SK-N-SH (cell line): ENCODE results near the gene PHKG1. TPM values are rescaled to one million over a fixed set of nuclear protein-coding genes. Genes with fewer than 3 reads are reported as not detected.
A peak's percentile ranks its signal among the peaks of the same experiment; 100 is the strongest.

Experiments used
- CTCF ChIA-PET: fragments of 300-600, 350-600 bp; formaldehyde crosslinking; extraction: SDS; loops from one replicate; lab custom pipeline; 2021; lab: Yijun Ruan, JAX
- POLR2A ChIA-PET: fragments of 350-600 bp; sonication (Branson Sonifier 250); formaldehyde crosslinking; extraction: SDS; loops from one replicate; lab custom pipeline; 2020; ENCODE audit warnings: antibody characterized with exemption, inconsistent platforms; lab: Yijun Ruan, JAX
- DNase-seq: peaks from one replicate; pipeline ENCODE4 v3.0.0; 2012
- H2AFZ ChIP-seq: fragments of 200-600 bp; sonication (generic); 2 replicates; pipeline ENCODE4 v1.8.1; 2016; ENCODE audit warnings: antibody characterized with exemption, mild to moderate bottlenecking, low read depth
- H3F3A ChIP-seq: fragments of 200-600 bp; sonication (generic); replicated peaks from 2 replicates; pipeline ENCODE3; 2016; ENCODE audit warnings: antibody characterized with exemption, mild to moderate bottlenecking; ENCODE audit not compliant: insufficient read depth
- H3K27ac ChIP-seq, 2 experiments: fragments of 200-500 bp in 1 of 2; fragments of 200-600 bp in 1 of 2; sonication (Bioruptor generic) in 1 of 2; sonication (generic), shearing (Covaris generic) in 1 of 2; 2 replicates each; pipeline versions ENCODE4 v1.5.1 to v1.6.1; 2014 to 2016; ENCODE audit warnings: low read depth in 2 of 2, inconsistent platforms in 1 of 2, low read length in 1 of 2, mild to moderate bottlenecking in 1 of 2, mixed read lengths in 1 of 2
- H3K27me3 ChIP-seq: fragments of 200-600 bp; sonication (generic), shearing (Covaris generic); 2 replicates; pipeline ENCODE4 v1.6.1; 2016; ENCODE audit warnings: mixed run types; ENCODE audit not compliant: insufficient read depth
- H3K36me3 ChIP-seq, 2 experiments: fragments of 200-500 bp in 1 of 2; fragments of 200-600 bp in 1 of 2; sonication (Bioruptor generic) in 1 of 2; sonication (generic) in 1 of 2; replicated peaks in 1 of 2; 2 replicates each; pipeline versions ENCODE3 to v1.5.1; 2014 to 2016; ENCODE audit warnings: low read length in 1 of 2, mild to moderate bottlenecking in 1 of 2; ENCODE audit not compliant: insufficient read depth in 2 of 2, control insufficient read depth in 1 of 2
- H3K4me1 ChIP-seq, 2 experiments: fragments of 200-500 bp in 1 of 2; fragments of 200-600 bp in 1 of 2; sonication (Bioruptor generic) in 1 of 2; sonication (generic), shearing (Covaris generic) in 1 of 2; 2 replicates each; pipeline versions ENCODE4 v1.5.1 to v1.6.1; 2014 to 2016; ENCODE audit warnings: low read depth in 1 of 2, low read length in 1 of 2, mixed run types in 1 of 2; ENCODE audit not compliant: insufficient read depth in 2 of 2, control insufficient read depth in 1 of 2
- H3K4me2 ChIP-seq: fragments of 200-600 bp; sonication (generic), shearing (Covaris generic); 2 replicates; pipeline ENCODE4 v1.6.1; 2017; ENCODE audit warnings: mixed run types
- H3K4me3 ChIP-seq, 2 experiments: fragments of 200-500 bp in 1 of 2; fragments of 200-600 bp in 1 of 2; sonication (Bioruptor generic) in 1 of 2; sonication (generic), shearing (Covaris generic) in 1 of 2; 2 replicates each; pipeline versions ENCODE4 v1.5.1 to v1.8.1; 2014 to 2016; ENCODE audit warnings: low read depth in 2 of 2, inconsistent platforms in 1 of 2, low read length in 1 of 2, mild to moderate bottlenecking in 1 of 2, mixed read lengths in 1 of 2, moderate library complexity in 1 of 2
- H3K79me2 ChIP-seq: fragments of 200-600 bp; sonication (generic); 2 replicates; pipeline ENCODE4 v1.8.1; 2017; ENCODE audit warnings: mild to moderate bottlenecking; ENCODE audit not compliant: insufficient read depth
- H3K9ac ChIP-seq: fragments of 200-600 bp; sonication (generic); 2 replicates; pipeline ENCODE4 v1.6.1; 2017; ENCODE audit warnings: mixed run types
- H3K9me2 ChIP-seq: fragments of 200-600 bp; sonication (generic); 2 replicates; pipeline ENCODE4 v1.6.1; 2017; ENCODE audit warnings: mixed run types
- H3K9me3 ChIP-seq: fragments of 200-600 bp; sonication (generic); 2 replicates; pipeline ENCODE4 v1.6.1; 2017; ENCODE audit warnings: mixed run types, mild to moderate bottlenecking, moderate library complexity
- H4K20me1 ChIP-seq: fragments of 200-600 bp; sonication (generic); 2 replicates; pipeline ENCODE4 v1.6.1; 2017; ENCODE audit warnings: mild to moderate bottlenecking, mixed run types; ENCODE audit not compliant: insufficient read depth
- ELF1 ChIP-seq: IDR thresholded peaks from 2 replicates; pipeline ENCODE4 v1.4.0; 2012
- EP300 ChIP-seq, 2 experiments: IDR thresholded peaks; 2 replicates each; pipeline versions ENCODE4 v1.4.0 to v1.6.1; 2012; ENCODE audit warnings: borderline replicate concordance in 1 of 2, low read depth in 1 of 2, low read length in 1 of 2
- EZH2phosphoT487 ChIP-seq: fragments of 200-600 bp; sonication (generic); IDR thresholded peaks from 2 replicates; pipeline ENCODE4 v1.6.1; 2017; ENCODE audit warnings: low read depth, mixed run types, mild to moderate bottlenecking, antibody characterized with exemption, moderate library complexity, borderline replicate concordance
- FOXJ3 ChIP-seq: sonication (generic); formaldehyde crosslinking; IDR thresholded peaks from 2 replicates; pipeline ENCODE4 v1.5.1; 2020; ENCODE audit warnings: mild to moderate bottlenecking, missing genetic modification reagents
- FOXM1 ChIP-seq: IDR thresholded peaks from 2 replicates; pipeline ENCODE4 v1.4.0; 2012; ENCODE audit warnings: low read depth, mild to moderate bottlenecking
- GATA2 ChIP-seq: sonication (generic); formaldehyde crosslinking; IDR thresholded peaks from 2 replicates; pipeline ENCODE4 v1.5.0; 2020; ENCODE audit warnings: mild to moderate bottlenecking, missing genetic modification reagents
- MEF2A ChIP-seq: IDR thresholded peaks from 2 replicates; pipeline ENCODE4 v1.4.0; 2012; ENCODE audit warnings: low read depth, borderline replicate concordance
- MXI1 ChIP-seq: IDR thresholded peaks from 2 replicates; pipeline ENCODE4 v1.6.1; 2012; ENCODE audit warnings: mild to moderate bottlenecking, low read depth, low read length, improper control_type of control experiment
- NFIC ChIP-seq: IDR thresholded peaks from 2 replicates; pipeline ENCODE4 v1.4.0; 2012; ENCODE audit warnings: borderline replicate concordance
- POLR2AphosphoS5 ChIP-seq: IDR thresholded peaks from 2 replicates; pipeline ENCODE4 v1.6.1; 2012; ENCODE audit warnings: low read depth, low read length
- RAD21 ChIP-seq: IDR thresholded peaks from 2 replicates; pipeline ENCODE4 v1.6.1; 2012; ENCODE audit warnings: mild to moderate bottlenecking, low read length
- RFX5 ChIP-seq: IDR thresholded peaks from 2 replicates; pipeline ENCODE4 v1.6.1; 2012; ENCODE audit warnings: mild to moderate bottlenecking, improper control_type of control experiment, low read length
- SIN3A ChIP-seq: IDR thresholded peaks from 2 replicates; pipeline ENCODE4 v1.6.1; 2012; ENCODE audit warnings: low read depth, mild to moderate bottlenecking, low read length, moderate library complexity, borderline replicate concordance
- SMC3 ChIP-seq: IDR thresholded peaks from 2 replicates; pipeline ENCODE4 v1.6.1; 2012; ENCODE audit warnings: low read depth, low read length, improper control_type of control experiment
- TAF1 ChIP-seq: IDR thresholded peaks from 2 replicates; pipeline ENCODE4 v1.6.1; 2012; ENCODE audit warnings: low read depth, mild to moderate bottlenecking, low read length, moderate library complexity, borderline replicate concordance
- TCF12 ChIP-seq: IDR thresholded peaks from 2 replicates; pipeline ENCODE4 v1.4.0; 2012
- YY1 ChIP-seq: IDR thresholded peaks from 2 replicates; pipeline ENCODE4 v1.4.0; 2012; ENCODE audit warnings: low read depth, mild to moderate bottlenecking
- WGBS: methylation state at CpG from one replicate; pipeline ENCODE4 v1.1.6; 2017; ENCODE audit warnings: low lambda C conversion rate; 5-methylcytosine and 5-hydroxymethylcytosine counted together
- polyA plus RNA-seq, 3 experiments: library from polyadenylated mRNA; depleted of rRNA; stranded (reverse); fragments of >200 nt; gene quantifications; 2 replicates each; pipeline ENCODE4 v1.2.3, GENCODE V29; 2012
- TF ChIP-seq, protein P1 (sequence below): fragments of 200-600 bp; sonication (generic); IDR thresholded peaks from 2 replicates; pipeline ENCODE4 v1.6.1; 2017; ENCODE audit warnings: antibody characterized with exemption, mild to moderate bottlenecking, moderate library complexity
- TF ChIP-seq, protein P2 (sequence below): IDR thresholded peaks from 2 replicates; pipeline ENCODE4 v1.4.0; 2012; ENCODE audit warnings: low read depth
- TF ChIP-seq, protein P3 (sequence below): IDR thresholded peaks from 2 replicates; pipeline ENCODE4 v1.4.0; 2012; ENCODE audit warnings: low read depth, borderline replicate concordance
- TF ChIP-seq, protein P4 (sequence below): fragments of 150-350 bp; IDR thresholded peaks from 2 replicates; pipeline ENCODE4 v1.6.1; 2016; ENCODE audit warnings: mild to moderate bottlenecking, low read depth, low read length
- TF ChIP-seq, protein P5 (sequence below): IDR thresholded peaks from 2 replicates; pipeline ENCODE4 v1.6.1; 2012; ENCODE audit warnings: mild to moderate bottlenecking, low read depth, low read length, moderate library complexity

The PHKG1 gene
- polyA plus RNA-seq, 1 of the 3 experiments (the other 2 are of a cell fraction), result 2.5 TPM

DNA sequence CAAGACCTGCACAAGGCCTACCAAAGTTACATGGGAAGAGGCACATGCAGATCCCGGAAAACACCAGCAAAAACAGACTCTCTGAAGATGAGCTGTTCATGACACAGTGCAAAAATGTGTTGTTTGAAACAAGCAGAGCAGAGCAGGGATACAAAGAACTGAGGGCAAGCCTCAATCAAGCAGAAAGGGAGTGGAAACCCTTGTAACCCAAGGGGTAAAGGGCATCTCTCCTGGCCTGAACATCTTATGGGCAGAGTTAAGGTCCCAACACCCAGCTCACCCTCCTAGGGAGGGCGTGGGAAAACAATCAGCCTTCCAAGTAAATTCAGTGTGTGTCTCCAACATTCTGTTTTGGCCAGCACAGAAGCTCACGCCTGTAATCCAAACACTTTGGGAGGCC is 52.0 kb downstream of the PHKG1 start (continued):
- TF ChIP-seq EZH2phosphoT487, result no peak
- TF ChIP-seq, all 33 proteins: peak for 0

DNA sequence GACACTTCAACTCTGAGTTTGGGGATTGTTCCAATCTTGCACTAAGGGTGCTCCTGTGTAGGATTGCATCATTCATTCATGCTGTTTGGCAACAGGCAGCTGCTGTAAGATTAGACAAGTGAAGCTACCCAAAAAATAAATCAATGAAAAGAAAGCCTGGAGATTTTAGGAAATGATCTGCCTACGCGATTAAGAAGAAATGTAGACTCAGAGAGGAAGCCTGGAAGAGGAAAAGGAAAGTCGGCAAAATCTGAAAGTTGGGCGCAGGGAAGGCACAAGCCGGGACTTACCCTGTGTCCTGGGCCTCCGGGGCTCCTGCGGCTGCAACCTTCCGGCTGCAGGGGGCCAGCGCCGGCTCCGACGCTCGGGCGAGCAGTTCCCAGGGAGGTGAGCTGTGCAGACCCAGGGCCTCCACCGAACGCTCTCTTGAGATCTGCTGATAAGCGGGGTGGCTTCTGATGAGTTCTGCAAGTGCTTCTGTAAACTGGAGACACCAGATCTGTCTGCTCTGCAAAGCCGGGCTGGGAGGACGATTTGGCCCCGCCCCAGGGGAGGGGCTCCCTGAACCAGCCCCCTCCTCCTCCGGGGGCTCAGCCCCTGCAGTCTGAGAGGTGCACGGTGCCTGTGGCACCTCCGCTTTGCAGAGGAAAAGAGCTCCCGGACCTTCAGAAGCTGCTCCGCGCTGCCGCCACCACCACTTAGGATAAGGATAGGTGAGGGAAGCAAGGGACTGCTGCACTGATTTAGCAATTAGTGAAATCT is 58.9 kb downstream of the PHKG1 start:
- WGBS, result 2% methylated on average over 24 of the region's 27 CpGs
- H3K27ac ChIP-seq, result peak overlapping the region; percentile 50 to 76; a peak in 3 of 4 replicates
- H3F3A ChIP-seq, result peaks cover 13% of the 10 kb centered on the region
- H3K9ac ChIP-seq, result peak overlapping the region; percentile 68
- H3K79me2 ChIP-seq, result peaks cover 11% of the 10 kb centered on the region; the same call in 1 of the 2 replicates
- DNase-seq, result peak; percentile 95
- CTCF ChIA-PET, result interaction anchor here (1.0 to 2.0 kb wide), 11 partner anchors 12 to 70 kb away, joined by 3 to 10 read pairs (median 5); partner anchors contain the start of genes CCT6A and PSPH
- H3K36me3 ChIP-seq, result peaks cover 4 to 30% of the 10 kb centered on the region in 2 experiments
- TF ChIP-seq, protein P1, sequence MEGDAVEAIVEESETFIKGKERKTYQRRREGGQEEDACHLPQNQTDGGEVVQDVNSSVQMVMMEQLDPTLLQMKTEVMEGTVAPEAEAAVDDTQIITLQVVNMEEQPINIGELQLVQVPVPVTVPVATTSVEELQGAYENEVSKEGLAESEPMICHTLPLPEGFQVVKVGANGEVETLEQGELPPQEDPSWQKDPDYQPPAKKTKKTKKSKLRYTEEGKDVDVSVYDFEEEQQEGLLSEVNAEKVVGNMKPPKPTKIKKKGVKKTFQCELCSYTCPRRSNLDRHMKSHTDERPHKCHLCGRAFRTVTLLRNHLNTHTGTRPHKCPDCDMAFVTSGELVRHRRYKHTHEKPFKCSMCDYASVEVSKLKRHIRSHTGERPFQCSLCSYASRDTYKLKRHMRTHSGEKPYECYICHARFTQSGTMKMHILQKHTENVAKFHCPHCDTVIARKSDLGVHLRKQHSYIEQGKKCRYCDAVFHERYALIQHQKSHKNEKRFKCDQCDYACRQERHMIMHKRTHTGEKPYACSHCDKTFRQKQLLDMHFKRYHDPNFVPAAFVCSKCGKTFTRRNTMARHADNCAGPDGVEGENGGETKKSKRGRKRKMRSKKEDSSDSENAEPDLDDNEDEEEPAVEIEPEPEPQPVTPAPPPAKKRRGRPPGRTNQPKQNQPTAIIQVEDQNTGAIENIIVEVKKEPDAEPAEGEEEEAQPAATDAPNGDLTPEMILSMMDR, result peak; percentile 53
- TF ChIP-seq, protein P2, sequence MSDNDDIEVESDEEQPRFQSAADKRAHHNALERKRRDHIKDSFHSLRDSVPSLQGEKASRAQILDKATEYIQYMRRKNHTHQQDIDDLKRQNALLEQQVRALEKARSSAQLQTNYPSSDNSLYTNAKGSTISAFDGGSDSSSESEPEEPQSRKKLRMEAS, result peak; percentile 58; the same call in 1 of the 2 replicates
- TF ChIP-seq MEF2A (no peak), EZH2phosphoT487 (no peak), SIN3A (0 out of 2 replicates have a peak, but pooled peaks have one; percentile 27), TAF1 (peak; percentile 87), ELF1 (no peak), RFX5 (peak; percentile 26; the same call in 1 of the 2 replicates), GATA2 (CRISPR knock-in tag) (peak; percentile 99), EP300 (IDR thresholded peaks at IDR 0.05; ENCODE audit: borderline replicate concordance in 1 of 2, low read depth in 1 of 2, low read length in 1 of 2) (no peak; a peak in 2 of 4 replicates), TCF12 (no peak; the same call in 1 of the 2 replicates), NFIC (no peak), FOXM1 (no peak), SMC3 (peak; percentile 2), YY1 (no peak), POLR2AphosphoS5 (peak; percentile 89), FOXJ3 (CRISPR knock-in tag) (peak; percentile 61; the same call in 1 of the 2 replicates), MXI1 (peak; percentile 68; the same call in 1 of the 2 replicates), RAD21 (peak; percentile 24; the same call in 1 of the 2 replicates)
- TF ChIP-seq, protein P3, sequence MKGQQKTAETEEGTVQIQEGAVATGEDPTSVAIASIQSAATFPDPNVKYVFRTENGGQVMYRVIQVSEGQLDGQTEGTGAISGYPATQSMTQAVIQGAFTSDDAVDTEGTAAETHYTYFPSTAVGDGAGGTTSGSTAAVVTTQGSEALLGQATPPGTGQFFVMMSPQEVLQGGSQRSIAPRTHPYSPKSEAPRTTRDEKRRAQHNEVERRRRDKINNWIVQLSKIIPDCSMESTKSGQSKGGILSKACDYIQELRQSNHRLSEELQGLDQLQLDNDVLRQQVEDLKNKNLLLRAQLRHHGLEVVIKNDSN, result no peak
- TF ChIP-seq, protein P4, sequence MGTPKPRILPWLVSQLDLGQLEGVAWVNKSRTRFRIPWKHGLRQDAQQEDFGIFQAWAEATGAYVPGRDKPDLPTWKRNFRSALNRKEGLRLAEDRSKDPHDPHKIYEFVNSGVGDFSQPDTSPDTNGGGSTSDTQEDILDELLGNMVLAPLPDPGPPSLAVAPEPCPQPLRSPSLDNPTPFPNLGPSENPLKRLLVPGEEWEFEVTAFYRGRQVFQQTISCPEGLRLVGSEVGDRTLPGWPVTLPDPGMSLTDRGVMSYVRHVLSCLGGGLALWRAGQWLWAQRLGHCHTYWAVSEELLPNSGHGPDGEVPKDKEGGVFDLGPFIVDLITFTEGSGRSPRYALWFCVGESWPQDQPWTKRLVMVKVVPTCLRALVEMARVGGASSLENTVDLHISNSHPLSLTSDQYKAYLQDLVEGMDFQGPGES, result no peak
- TF ChIP-seq, protein P5, sequence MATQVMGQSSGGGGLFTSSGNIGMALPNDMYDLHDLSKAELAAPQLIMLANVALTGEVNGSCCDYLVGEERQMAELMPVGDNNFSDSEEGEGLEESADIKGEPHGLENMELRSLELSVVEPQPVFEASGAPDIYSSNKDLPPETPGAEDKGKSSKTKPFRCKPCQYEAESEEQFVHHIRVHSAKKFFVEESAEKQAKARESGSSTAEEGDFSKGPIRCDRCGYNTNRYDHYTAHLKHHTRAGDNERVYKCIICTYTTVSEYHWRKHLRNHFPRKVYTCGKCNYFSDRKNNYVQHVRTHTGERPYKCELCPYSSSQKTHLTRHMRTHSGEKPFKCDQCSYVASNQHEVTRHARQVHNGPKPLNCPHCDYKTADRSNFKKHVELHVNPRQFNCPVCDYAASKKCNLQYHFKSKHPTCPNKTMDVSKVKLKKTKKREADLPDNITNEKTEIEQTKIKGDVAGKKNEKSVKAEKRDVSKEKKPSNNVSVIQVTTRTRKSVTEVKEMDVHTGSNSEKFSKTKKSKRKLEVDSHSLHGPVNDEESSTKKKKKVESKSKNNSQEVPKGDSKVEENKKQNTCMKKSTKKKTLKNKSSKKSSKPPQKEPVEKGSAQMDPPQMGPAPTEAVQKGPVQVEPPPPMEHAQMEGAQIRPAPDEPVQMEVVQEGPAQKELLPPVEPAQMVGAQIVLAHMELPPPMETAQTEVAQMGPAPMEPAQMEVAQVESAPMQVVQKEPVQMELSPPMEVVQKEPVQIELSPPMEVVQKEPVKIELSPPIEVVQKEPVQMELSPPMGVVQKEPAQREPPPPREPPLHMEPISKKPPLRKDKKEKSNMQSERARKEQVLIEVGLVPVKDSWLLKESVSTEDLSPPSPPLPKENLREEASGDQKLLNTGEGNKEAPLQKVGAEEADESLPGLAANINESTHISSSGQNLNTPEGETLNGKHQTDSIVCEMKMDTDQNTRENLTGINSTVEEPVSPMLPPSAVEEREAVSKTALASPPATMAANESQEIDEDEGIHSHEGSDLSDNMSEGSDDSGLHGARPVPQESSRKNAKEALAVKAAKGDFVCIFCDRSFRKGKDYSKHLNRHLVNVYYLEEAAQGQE, result no peak
- H2AFZ ChIP-seq, result peak overlapping the region; percentile 96
- peak overlapping the region; percentile 53 to 78 for H3K4me3 ChIP-seq
- no peaks in the 10 kb centered on the region; a peak in 1 of 4 replicates for H3K4me1 ChIP-seq
- H3K9me3 ChIP-seq, result no peaks in the 10 kb centered on the region
- H3K27me3 ChIP-seq, result no peaks in the 10 kb centered on the region
- no peaks in the 10 kb centered on the region for H4K20me1 ChIP-seq
- no peaks in the 10 kb centered on the region for H3K9me2 ChIP-seq
- H3K4me2 ChIP-seq, result peak overlapping the region; percentile 97
- POLR2A ChIA-PET, result interaction anchor here (0.6 to 1.3 kb wide), 10 partner anchors 13 to 69 kb away, joined by 3 to 20 read pairs (median 4); partner anchors contain the start of genes CCT6A and PSPH
